ENCODE results near the gene ENTPD6.

DNA sequence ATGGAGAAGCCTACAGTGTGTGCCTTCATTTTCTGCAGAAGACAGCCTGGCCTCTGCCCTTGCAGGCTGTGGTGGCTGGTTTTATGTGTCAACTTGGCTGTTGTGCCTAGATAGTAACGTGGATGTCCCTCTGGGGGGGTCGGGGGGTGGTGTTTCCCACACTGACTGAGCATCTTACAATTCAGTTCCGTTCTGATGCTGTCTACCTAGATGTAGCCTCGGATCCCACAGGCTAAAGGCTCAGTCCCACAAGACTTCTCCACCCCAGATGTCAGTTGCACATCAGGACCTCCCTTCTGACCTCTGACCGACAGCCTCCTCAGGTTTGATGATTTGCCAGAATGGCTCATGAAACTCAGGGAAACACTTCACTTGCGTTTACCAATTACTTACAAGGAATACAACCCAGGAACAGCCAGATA is 56.7 kb downstream of the ENTPD6 start:
- TF ChIP-seq EZH2 (IDR thresholded peaks at IDR 0.05) (no peak), CTCF (IDR thresholded peaks at IDR 0.05) (no peak)
